CD4-positive, CD25-positive, alpha-beta regulatory T cell (primary cell): ENCODE data around the gene CDHR1. TPM values are rescaled to one million over a fixed set of nuclear protein-coding genes. Genes with fewer than 3 reads are reported as not detected.

Experiments
- polyA plus RNA-seq, 4 donors: library from polyadenylated mRNA; unstranded; fragments of 300-500 nt; fragmentation: Illumina TruSeq; gene quantifications; one replicate each; pipeline ENCODE4 v1.2.3, GENCODE V29; 2021
- total RNA-seq: library from RNA; stranded (reverse); gene quantifications from one replicate; pipeline ENCODE4 v1.2.3, GENCODE V29; 2022

Gene CDHR1
- total and polyA plus RNA-seq, 5 donors from 2014 or later, result 0.25 to 0.28 TPM; not detected in 3

Other genes starting within 250 kb of the CDHR1 start
- 77.9 TPM for gene GHITM, start 55.0 kb upstream of the CDHR1 start, total RNA-seq
- gene GHITM, start 55.0 kb upstream of the CDHR1 start, polyA plus RNA-seq, result 100 to 1,000 TPM; 273 to 303 (median 288) TPM
- not detected for gene GPR15LG, start 20.7 kb upstream of the CDHR1 start, total RNA-seq
- not detected for gene GPR15LG, start 20.7 kb upstream of the CDHR1 start, polyA plus RNA-seq
- gene LRIT2, start 31.0 kb downstream of the CDHR1 start, total RNA-seq, result not detected
- not detected for gene LRIT2, start 31.0 kb downstream of the CDHR1 start, polyA plus RNA-seq
- not detected for gene LRIT1, start 47.0 kb downstream of the CDHR1 start, total RNA-seq
- not detected for gene LRIT1, start 47.0 kb downstream of the CDHR1 start, polyA plus RNA-seq
- not detected for gene RGR, start 50.5 kb downstream of the CDHR1 start, total RNA-seq
- gene RGR, start 50.5 kb downstream of the CDHR1 start, polyA plus RNA-seq, result not detected
- 110 TPM for gene CCSER2, start 134.1 kb downstream of the CDHR1 start, total RNA-seq
- 10 to 100 TPM; 45.7 to 78.5 (median 70.9) TPM for gene CCSER2, start 134.1 kb downstream of the CDHR1 start, polyA plus RNA-seq